Activated T-cell treated with anti-CD3 and anti-CD28 coated beads for 1 hour (primary cell): ENCODE data around the gene IGSF3.
"Not testable (repeated sequence)": the region's sequence is repeated elsewhere in the genome, so short reads cannot be mapped to it uniquely, and the experiment has no call there.

Experiments used
- DNase-seq: peaks from one replicate; pipeline ENCODE4 v3.0.0-alpha.2; 2020; ENCODE audit warnings: low read depth

IGSF3 gene

DNA sequence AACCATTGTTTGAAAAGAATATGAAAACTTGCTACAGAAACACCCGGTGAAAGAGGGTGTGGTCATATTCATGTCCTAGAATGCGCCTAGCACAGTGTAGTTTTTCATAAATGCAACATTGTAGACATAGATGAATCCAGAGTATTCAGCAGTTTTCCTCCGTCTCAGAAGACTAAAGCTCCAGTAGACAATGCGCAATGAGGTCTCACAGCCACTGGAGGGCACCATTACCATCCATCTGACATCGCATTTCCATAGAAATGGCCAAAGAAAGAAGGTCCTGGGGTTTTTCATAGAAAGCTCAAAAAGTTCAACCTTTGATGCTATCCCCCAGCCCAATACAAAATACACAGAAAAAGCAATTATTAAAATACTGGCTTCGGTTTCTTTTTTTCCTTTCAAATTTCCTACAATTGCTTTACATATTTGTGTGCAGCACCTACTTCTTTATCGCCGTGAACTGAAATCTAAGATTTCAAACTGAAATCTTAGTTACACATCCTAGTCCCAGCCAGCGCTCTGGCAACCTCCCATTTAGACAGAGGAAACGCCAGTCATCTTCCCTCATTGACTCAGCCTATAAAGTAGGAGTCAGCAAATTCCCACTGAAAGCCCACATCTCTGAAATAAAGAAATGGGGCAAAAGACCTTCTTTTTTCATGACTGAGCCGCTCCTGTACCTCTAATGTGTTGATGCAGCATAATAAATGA, 92.8 kb downstream of the IGSF3 start:
- DNase-seq, result peak; percentile 30

- no peak for DNase-seq
These were observed 94.0 kb downstream of the IGSF3 start for GRCh38 chr1:116573431-116574095.

DNA sequence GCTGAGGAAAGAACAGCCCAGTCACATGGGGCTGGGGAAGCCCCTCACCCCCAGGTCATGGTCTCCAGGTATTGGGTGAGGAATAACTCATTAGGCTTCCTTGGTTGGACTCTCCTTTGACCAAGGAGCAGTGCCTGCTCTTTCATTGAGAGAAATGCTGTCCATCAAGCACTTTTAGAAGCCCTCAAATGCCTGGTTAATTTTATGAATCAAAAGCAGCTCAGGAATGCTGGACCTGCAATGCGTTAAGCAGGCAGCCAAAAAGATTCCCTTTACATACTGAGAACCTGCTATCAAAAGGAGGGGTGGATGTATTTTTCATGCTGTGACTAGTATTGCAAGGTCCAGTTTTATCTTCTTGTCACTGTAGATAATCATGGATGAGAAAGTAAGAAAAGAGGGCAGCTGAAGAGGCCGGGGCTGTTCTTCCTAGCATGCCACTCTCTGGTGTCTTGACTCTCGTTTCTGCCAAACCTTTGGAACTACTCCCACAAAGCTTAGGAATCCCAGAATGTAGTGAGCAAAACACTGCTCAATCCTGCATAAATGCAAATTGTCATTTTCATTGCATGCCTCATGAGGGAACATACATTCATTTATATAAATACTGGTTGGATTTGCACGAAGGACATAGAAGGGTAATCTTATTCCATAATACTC, 94.6 kb downstream of the IGSF3 start:
- no peak for DNase-seq

DNA sequence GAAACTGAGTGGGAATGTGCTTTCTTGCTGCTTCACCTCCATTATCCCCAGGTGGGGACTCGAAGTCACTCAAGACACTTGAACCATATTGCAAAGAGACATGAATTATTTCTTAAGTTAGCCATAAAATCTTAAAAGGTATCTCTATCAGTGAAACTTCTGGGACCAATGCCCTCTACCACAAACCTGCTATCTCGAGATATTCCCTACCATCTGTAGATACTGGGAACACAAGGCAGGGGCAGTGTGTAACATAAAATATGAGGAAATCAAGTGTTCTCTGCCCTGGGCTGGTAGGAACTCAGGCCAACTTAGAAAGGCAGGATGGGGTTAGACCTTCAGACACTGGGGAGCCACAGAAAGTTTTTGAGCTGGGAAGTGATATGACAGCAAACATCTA, 95.4 kb downstream of the IGSF3 start:
- DNase-seq, result no peak

DNA sequence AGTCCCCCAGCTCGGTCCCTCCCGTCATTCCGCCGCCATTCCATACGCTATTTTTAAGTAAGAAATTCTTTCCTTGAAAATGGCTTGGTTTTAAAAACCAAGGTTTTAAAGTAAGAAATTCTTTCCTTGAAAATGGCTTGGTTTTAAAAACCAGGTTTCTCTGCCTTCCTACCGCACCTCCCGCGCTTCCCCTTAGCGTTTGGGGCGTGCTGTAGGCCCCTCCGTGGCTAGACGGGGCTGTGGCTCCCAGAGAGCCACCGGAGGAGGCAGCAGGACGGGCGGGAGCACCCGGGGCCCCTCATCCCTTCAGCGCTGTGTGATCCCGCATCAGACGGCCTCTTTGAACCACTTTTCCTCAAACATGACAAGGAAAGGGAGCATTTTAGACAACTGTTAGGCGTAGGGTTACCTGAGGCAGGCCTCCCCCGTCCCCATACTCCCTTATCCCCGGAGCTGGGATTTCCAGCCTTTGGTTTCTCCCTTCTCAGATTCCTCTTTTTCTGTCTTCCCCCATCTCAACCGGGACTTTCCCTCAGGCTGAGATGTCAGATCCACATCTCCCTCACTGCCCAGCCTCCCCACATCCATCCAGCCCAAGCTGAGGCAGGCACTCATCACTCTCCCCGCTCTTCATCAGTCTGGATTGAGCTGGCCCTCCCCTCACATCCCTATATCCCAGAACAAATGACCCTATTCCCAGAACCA, 96.2 kb downstream of the IGSF3 start:
- DNase-seq, result no peak

DNA sequence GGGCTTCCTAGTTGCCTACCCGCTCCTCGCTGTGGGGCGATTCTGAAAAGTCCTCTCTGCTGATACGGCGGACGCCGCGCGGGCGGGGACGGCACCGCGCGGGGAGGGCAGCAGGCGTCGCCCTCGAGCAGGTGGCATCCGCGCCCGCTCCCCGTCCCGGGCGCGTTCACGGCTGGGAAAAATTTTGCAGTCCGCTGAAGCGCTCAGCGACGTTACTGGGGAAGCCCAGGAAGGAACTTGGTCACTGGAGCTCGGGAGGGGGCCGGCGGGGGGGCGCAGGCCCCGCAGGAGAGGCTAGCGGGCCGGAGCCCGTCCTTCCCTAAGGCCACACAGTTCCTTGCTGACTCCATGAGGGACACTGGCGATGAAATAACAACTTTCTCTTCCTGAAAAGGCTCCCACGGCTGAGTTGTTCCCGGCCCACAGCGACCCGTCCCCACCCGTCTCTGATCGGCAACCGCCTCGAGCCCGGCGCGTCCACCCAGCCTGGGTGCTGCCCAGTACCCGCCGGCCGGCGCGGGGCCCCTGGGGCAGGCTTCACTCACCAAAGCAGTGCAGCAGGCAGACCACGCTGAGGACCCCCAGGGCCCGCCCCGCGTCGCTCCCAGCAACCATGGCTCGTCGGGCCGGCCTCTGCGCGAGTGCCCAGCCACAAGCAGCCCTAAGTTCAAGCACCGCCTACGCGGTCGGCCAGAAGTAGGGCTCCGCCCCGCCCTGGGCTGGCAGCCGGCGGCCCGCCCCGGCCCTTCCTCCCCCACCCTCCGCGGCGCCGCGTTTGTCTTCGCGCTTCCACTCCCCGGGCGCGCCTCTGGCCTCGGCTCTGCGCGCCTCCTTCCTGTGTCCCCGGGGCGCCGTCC, 96.9 kb downstream of the IGSF3 start, which contains the start of gene CD58:
Gene CD58 (minus strand): TSS at position 669 of the 857 bp plus-strand sequence. CDS start 54 bp downstream, at position 615.
- peak; percentile 75 for DNase-seq

- peak; percentile 31 for DNase-seq
These were observed 97.7 kb downstream of the IGSF3 start for GRCh38 chr1:116569776-116570357.

DNA sequence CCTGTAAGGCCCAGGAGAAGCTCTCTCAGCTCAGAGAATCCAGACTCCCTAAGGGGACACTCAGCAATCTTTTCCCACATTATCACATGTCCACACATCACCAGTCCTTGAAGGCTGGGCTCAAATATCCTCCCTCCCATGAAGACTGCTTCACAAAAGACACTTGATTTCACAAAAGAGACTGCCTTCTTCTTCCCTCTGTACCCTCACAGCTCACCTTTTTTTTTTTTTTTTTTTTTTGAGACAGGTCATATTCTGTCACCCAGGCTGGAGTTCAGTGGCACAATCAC, 98.2 kb downstream of the IGSF3 start:
- DNase-seq, result no peak

DNA sequence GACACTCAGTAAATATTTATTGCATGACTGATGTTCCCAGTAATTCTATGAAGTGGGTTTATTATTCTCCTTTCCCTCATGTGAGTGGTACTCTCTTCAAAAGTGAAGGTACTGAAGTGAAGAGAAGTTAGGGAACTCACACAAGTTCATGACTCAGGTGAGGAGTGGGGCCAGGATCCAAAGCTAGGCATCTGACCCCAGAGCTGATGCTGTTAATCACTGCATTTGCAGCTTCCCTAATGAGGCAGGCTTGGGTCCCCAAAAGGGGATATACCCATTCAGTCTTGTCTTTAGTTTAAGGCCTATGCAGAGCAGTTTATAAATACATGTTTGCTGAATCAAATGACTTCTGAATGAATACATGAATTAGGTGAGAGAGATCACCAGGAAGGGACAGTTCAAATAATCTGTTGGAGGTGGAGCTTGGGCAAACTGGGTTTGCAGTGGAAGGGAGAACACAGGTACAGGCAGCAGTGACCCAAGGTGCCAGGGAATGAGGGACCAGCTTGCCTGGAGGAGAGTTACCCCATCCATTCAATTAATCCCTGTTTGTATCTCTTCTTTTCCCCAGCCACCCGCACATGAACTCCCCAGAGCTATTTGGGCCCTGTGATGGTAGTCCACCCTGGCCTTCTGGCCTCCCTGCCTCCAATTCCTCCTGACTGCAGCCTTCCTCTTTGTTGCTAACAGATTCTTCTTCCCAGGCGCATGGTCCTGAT, 98.7 kb downstream of the IGSF3 start:
- DNase-seq, result no peak

DNA sequence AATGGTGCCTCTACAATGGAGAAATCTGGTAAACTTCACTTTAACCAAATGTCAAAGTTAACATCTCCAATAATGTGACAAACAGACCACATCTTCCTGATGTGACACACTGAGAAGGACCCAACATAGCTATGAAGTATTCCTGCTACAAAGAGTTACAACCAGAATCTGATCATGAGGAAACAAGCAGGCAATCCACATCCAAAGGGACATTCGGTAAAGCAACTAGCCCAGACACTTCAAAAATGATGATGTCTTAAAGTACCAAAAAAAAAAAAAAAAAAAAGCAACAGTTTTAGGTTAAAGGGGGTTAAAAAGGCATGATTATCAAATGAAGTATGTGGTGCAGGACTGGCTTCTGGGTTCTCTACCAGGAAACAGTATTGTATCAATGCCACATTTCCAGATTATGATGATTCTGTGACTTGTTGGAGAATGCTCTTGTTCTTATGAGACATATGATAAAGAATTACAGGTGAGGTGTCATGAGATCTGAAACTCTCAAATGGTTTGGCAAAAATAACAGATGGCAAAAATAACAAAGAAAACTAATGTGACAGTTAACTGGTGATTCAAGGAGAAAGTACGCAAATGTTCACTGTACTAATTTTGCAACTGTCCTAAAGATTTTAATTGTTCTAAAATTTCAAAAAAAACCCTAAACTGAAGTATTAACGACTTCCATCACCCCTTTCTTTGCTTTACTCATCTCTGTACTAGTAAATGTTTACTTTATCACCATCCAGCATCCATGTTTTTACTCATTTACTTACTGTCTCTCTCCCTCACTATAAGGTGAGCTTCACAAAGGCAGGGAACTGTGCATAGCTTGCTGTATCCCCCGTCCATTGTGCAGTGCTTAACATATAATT, 99.5 kb downstream of the IGSF3 start:
- DNase-seq, result no peak

GRCh38 chr1:116565222-116565621, 102.3 kb downstream of the IGSF3 start:
- no peak for DNase-seq

- DNase-seq, result no peak
These were observed 103.1 kb downstream of the IGSF3 start for GRCh38 chr1:116564426-116564825.

DNA sequence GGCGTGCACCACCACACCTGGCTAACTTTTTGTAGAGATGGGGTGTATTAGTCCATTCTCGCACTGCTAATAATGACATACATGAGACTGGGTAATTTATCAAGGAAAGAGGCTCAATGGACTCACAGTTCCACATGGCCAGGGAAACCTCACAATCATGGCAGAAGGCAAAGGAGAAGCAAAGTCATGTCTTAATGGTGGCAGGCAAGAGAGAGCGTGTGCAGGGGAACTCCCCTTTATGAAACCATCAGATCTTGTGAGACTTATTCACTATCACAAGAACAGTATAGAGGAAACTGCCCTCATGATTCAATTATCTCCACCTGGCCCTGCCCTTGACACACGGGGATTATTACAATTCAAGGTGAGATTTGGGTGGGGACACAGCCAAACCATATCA, 105.1 kb downstream of the IGSF3 start:
- DNase-seq, result not testable (repeated sequence)

DNA sequence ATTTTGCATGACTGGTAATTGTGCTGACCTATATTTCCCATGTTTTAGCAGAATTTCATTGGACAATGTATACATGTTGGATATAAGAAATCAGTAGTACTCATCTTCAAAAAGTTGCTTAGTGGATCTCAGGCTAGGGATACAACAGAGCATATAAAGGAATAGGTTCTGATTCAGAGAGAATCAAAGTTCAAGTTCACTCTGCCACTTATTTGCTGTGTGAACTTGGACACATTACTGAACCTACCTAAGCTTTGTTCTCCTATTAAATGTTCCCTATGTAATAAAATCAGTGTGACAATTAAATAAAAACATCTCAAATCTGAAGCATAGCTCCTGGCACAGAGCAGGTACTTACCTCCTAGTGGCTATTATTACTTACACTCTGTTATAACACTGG, 106.0 kb downstream of the IGSF3 start:
- DNase-seq, result no peak

DNA sequence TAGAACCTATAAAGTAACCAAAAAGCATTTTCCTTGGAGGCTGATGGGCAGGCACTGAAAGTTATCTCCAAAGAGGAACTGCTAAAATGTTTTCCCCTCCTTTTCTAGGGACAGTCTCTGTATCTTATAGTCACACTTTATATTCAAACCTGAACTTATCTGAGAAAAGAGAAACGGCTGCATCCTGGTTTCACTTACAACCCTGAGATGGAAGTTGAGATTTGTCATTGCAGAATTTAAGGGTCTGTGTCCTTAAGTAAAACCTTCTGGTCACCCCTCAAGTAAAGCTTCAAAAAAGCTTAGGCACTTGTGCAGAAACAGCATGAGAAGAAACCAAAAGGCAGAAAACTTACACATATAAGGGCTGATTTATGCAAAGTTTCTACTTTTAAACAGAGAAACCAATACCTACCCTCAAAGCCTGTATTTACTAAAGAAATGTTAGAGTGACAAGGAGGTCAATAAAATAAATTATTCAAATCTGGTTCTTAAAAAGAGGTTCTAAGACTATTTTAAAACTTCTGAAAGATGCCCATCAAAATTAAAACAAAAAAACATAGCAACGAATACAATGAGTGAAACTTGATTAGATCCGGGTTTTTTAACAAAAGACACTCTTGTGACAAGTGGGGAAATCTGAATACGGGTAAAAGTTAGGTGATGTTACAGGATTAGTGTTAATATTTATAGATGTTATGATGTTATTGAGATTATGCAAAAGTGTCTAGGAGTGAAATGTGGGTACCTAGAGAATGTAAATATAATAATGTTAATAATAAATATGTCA, 106.6 kb downstream of the IGSF3 start:
- no peak for DNase-seq

GRCh38 chr1:116559304-116559761, 108.2 kb downstream of the IGSF3 start:
- no peak for DNase-seq

DNA sequence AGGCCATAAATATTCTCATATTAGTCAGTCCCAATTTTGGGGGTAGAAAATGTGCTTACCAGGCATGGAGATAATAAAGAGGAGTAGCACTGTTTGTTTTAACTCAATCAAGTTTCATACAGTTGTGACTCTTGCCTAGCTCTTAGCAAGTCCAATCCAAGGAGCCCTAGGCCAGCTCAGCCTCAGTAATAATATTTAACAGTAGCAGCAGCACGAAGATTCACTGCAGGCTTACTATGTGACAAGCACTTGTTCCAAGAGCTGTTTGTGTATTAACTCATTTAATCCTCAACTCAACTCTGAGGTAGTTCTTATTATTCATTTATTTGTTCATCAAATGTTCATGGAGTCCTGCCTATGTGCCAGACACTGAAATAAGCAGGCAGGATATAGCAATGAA, 109.0 kb downstream of the IGSF3 start:
- no peak for DNase-seq

DNA sequence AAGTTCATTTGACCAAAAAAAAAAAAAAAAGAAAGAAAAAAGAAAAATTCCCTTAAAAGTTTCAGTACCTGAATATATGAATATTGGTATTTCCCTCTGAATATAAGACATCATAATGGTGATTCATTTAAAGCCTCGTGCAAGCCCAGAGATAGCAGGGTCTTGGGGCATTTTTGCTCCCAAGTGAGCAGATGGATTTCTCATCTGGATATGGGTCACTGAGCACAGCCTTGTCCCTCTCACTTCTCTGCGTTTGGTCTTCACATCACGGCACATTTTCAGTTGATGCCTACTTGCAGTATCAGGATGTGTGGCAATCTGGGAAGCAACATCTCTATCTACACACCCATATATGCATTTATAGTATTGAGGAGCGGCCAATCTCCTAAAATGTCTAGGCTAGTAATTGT, 109.4 kb downstream of the IGSF3 start:
- DNase-seq, result no peak
